MCF 10A (cell line): ENCODE measurements around the gene SDF2. TPM values are rescaled to one million over a fixed set of nuclear protein-coding genes. Genes with fewer than 3 reads are reported as not detected.

Source experiments
- BruUV-seq: library from RNA; stranded (reverse); fragments of 400-500 nt; replicated peaks from 2 replicates; lab custom pipeline; 2021; lab: Mats Ljungman, UMichigan
- CTCF ChIA-PET: fragments of 300-600 bp; sonication (Branson Sonifier 250); formaldehyde crosslinking; extraction: SDS; loops from one replicate; lab custom pipeline; 2021; ENCODE audit warnings: antibody characterized with exemption, inconsistent platforms; lab: Yijun Ruan, JAX
- POLR2A ChIA-PET: fragments of 300-600, 350-650 bp; sonication (Branson Sonifier 250); formaldehyde crosslinking; extraction: SDS; loops from one replicate; lab custom pipeline; 2020; ENCODE audit warnings: antibody characterized with exemption, inconsistent platforms; lab: Yijun Ruan, JAX
- DNase-seq: peaks from one replicate; pipeline ENCODE4 v3.0.0-alpha.2; 2018; ENCODE audit not compliant: unreplicated experiment
- H3K27ac Mint-ChIP-seq: one replicate; pipeline ENCODE4 v1.8.0; 2022; ENCODE audit warnings: mild to moderate bottlenecking, low read depth, mixed read lengths; ENCODE audit not compliant: unreplicated experiment
- H3K27me3 Mint-ChIP-seq: one replicate; pipeline ENCODE4 v1.8.0; 2022; ENCODE audit warnings: mixed read lengths; ENCODE audit not compliant: insufficient read depth, unreplicated experiment
- H3K36me3 Mint-ChIP-seq: one replicate; pipeline ENCODE4 v1.8.0; 2022; ENCODE audit warnings: mild to moderate bottlenecking, moderate library complexity, mixed read lengths; ENCODE audit not compliant: insufficient read depth, unreplicated experiment
- H3K4me1 Mint-ChIP-seq: one replicate; pipeline ENCODE4 v1.8.0; 2022; ENCODE audit warnings: mixed read lengths; ENCODE audit not compliant: insufficient read depth, unreplicated experiment
- H3K4me3 Mint-ChIP-seq: one replicate; pipeline ENCODE4 v1.8.0; 2022; ENCODE audit warnings: mild to moderate bottlenecking, moderate library complexity, mixed read lengths; ENCODE audit not compliant: unreplicated experiment
- H3K9me3 Mint-ChIP-seq: one replicate; pipeline ENCODE4 v1.8.0; 2022; ENCODE audit warnings: mixed read lengths; ENCODE audit not compliant: unreplicated experiment
- intact Hi-C: fragments of 100-400 bp; cut with micrococcal nuclease; formaldehyde crosslinking; loops from 2 replicates; pipeline ENCODE4 v1.14.1; 2022
- total RNA-seq: library from RNA; stranded (reverse); gene quantifications from 2 replicates; pipeline ENCODE4 v1.2.3, GENCODE V29; 2022
- TF ChIP-seq, protein P1 (sequence below): fragments of 200-600 bp; IDR thresholded peaks from one replicate; pipeline ENCODE4 v1.8.0; 2022; ENCODE audit warnings: antibody characterized with exemption, mild to moderate bottlenecking; ENCODE audit not compliant: unreplicated experiment

SDF2 gene
- total RNA-seq, 1 experiment from 2014 or later = 31.4 TPM

DNA sequence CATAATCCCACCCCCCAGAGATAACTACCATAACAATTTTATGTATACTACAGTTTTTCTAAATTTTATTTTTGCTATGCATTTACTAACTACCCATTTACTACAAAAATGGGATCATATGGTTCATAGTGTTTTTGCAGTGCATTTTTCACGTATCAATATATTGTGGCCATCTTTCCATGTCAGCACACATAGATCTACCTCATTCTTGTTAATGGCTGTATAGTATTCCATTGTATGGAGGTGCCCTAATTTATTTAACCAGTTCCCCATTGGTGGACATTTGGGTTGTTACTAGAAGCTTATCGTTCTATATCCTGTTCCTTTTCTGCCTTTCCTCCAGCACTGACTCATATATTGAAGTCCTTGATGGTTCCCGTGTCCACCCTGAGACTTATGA, 27.3 kb upstream of the SDF2 start:
- Mint-ChIP-seq H3K36me3 (peaks cover 100% of the 10 kb centered on the region), H3K27me3 (no peaks in the 10 kb centered on the region), H3K27ac (no peak overlapping the region), H3K4me3 (no peak overlapping the region), H3K9me3 (no peaks in the 10 kb centered on the region), H3K4me1 (no peaks in the 10 kb centered on the region)
- intact Hi-C loops = no loop called here
- BruUV-seq = no TSS peak
- CTCF ChIA-PET = interaction anchor here (0.6 kb wide), 1 partner anchor 190 kb away, joined by 3 read pairs; no protein-coding TSS in a partner anchor
- POLR2A ChIA-PET = interaction anchor here (1.1 to 1.4 kb wide), 2 partner anchors 27 to 28 kb away, joined by 3 to 4 read pairs; partner anchors contain the start of genes SDF2 and SUPT6H
- TF ChIP-seq, protein P1, sequence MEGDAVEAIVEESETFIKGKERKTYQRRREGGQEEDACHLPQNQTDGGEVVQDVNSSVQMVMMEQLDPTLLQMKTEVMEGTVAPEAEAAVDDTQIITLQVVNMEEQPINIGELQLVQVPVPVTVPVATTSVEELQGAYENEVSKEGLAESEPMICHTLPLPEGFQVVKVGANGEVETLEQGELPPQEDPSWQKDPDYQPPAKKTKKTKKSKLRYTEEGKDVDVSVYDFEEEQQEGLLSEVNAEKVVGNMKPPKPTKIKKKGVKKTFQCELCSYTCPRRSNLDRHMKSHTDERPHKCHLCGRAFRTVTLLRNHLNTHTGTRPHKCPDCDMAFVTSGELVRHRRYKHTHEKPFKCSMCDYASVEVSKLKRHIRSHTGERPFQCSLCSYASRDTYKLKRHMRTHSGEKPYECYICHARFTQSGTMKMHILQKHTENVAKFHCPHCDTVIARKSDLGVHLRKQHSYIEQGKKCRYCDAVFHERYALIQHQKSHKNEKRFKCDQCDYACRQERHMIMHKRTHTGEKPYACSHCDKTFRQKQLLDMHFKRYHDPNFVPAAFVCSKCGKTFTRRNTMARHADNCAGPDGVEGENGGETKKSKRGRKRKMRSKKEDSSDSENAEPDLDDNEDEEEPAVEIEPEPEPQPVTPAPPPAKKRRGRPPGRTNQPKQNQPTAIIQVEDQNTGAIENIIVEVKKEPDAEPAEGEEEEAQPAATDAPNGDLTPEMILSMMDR = no peak
- DNase-seq = no peak

DNA sequence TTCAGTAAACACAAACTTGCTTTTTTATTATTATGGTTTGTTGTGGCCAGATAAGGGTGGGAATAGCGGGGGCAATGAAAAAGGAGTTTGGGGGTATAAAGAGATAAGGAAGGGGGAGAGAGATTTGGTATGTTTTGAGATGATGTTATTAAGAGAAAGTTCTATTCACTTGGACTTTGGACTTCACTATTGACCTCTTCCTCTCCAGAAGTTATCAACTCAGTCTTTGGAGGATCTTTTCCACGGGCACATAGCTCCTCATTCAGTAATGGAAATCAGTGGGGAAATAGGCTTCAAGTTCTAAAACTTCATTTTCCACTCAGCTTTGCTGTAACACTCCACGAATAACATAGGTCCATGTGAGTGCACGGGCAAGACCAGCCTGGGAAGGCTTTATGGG, 26.8 kb upstream of the SDF2 start:
- H3K4me1 Mint-ChIP-seq = no peaks in the 10 kb centered on the region
- no peaks in the 10 kb centered on the region for H3K27me3 Mint-ChIP-seq
- POLR2A ChIA-PET = interaction anchor here (0.8 to 1.4 kb wide), 4 partner anchors 26 to 56 kb away, joined by 3 to 4 read pairs (median 4); partner anchors contain the start of genes SDF2 and SUPT6H
- intact Hi-C loops = no loop called here
- no peaks in the 10 kb centered on the region for H3K9me3 Mint-ChIP-seq
- H3K4me3 Mint-ChIP-seq = no peak overlapping the region
- H3K27ac Mint-ChIP-seq = no peak overlapping the region
- DNase-seq = no peak
- H3K36me3 Mint-ChIP-seq = peaks cover 100% of the 10 kb centered on the region
- BruUV-seq = no TSS peak
- TF ChIP-seq, protein P1 = no peak
- CTCF ChIA-PET = interaction anchor here (0.6 kb wide), 1 partner anchor 191 kb away, joined by 3 read pairs; no protein-coding TSS in a partner anchor

DNA sequence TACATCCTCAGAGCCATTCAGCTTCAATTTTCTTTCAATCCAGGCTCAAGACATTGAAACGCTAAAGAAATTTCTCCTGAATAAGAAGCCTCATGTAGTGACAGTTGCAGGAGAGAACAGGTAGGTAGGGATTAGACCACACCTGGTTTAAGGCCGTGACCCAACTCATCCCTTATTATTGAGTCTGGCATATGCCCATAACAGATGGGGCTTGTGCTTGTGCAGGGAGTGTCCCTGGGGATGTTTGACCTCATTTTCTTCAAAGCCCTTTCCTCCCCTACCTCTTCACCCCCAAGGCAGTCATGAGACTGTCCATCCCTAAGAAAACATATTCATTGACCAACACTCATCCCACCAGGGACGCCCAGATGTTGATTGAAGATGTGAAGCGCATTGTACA, 24.6 kb upstream of the SDF2 start:
- Mint-ChIP-seq H3K36me3 (peaks cover 100% of the 10 kb centered on the region), H3K4me1 (no peaks in the 10 kb centered on the region), H3K9me3 (no peaks in the 10 kb centered on the region), H3K27me3 (no peaks in the 10 kb centered on the region), H3K4me3 (no peak overlapping the region), H3K27ac (no peak overlapping the region)
- DNase-seq = no peak
- BruUV-seq = no TSS peak
- TF ChIP-seq, protein P1 = no peak
- POLR2A ChIA-PET = interaction anchor here (0.9 to 1.4 kb wide), 2 partner anchors 9 to 24 kb away, joined by 5 to 8 read pairs; partner anchors contain the start of genes SDF2 and SUPT6H
- intact Hi-C loops = no loop called here
- CTCF ChIA-PET = interaction anchor here (0.6 to 1.6 kb wide), 2 partner anchors 9 to 328 kb away, joined by 3 to 4 read pairs; no protein-coding TSS in a partner anchor

DNA sequence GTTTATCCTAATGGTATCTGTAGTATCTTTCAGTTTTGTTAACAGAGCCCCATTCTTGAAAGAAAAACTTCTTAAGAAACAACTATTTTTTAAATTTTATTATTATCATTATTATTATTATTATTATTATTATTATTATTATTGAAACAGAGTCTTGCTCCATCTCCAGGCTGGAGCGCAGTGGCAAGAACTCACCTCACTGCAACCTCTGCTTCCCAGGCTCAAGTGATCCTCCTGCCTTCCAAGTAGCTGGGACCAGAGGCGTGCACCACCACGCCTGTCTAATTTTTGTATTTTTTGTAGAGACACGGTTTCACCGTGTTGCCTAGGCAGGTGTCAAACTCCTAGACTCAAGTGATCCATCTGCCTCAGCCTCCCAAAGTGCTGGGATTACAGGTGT, 23.7 kb upstream of the SDF2 start:
- intact Hi-C loops = no loop called here
- DNase-seq = no peak
- Mint-ChIP-seq H3K4me1 (no peaks in the 10 kb centered on the region), H3K27ac (peak overlapping the region; percentile 49), H3K36me3 (peaks cover 100% of the 10 kb centered on the region), H3K27me3 (no peaks in the 10 kb centered on the region), H3K4me3 (no peak overlapping the region), H3K9me3 (no peaks in the 10 kb centered on the region)
- TF ChIP-seq, protein P1 = no peak
- CTCF ChIA-PET = interaction anchor here (0.6 kb wide), 1 partner anchor 37 kb away, joined by 4 read pairs; no protein-coding TSS in a partner anchor
- POLR2A ChIA-PET = interaction anchor here (0.6 to 1.4 kb wide), 3 partner anchors 8 to 37 kb away, joined by 3 to 8 read pairs (median 5); partner anchors contain the start of genes SDF2 and SUPT6H
- BruUV-seq = no TSS peak
